HG03469 (cell line): ENCODE results near the gene B3GNT5.

ENCODE experiments used
- ATAC-seq: cut with Tn5 transposase; IDR thresholded peaks from one replicate; pipeline ENCODE4 v1.9.1; 2021; ENCODE audit warnings: mild to moderate bottlenecking, moderate library complexity, moderate number of reproducible peaks; ENCODE audit not compliant: unreplicated experiment

B3GNT5 gene

GRCh38 chr3:183288117-183288516 is 35.1 kb downstream of the B3GNT5 start:
- no peak for ATAC-seq

- no peak for ATAC-seq
Observed at GRCh38 chr3:183290216-183290615, 37.2 kb downstream of the B3GNT5 start.

- ATAC-seq = no peak
Observed at GRCh38 chr3:183291497-183292031, 38.5 kb downstream of the B3GNT5 start.

GRCh38 chr3:183293966-183294365 is 40.9 kb downstream of the B3GNT5 start:
- ATAC-seq = no peak

GRCh38 chr3:183295211-183295610 is 42.2 kb downstream of the B3GNT5 start:
- ATAC-seq = no peak

GRCh38 chr3:183296944-183297343 is 43.9 kb downstream of the B3GNT5 start:
- ATAC-seq = no peak

- ATAC-seq = no peak
Observed at GRCh38 chr3:183298701-183299153, 45.7 kb downstream of the B3GNT5 start.

- no peak for ATAC-seq
Observed at GRCh38 chr3:183299976-183300375, 46.9 kb downstream of the B3GNT5 start.

GRCh38 chr3:183300996-183301562 is 48.0 kb downstream of the B3GNT5 start:
- ATAC-seq = no peak

- no peak for ATAC-seq
Observed at GRCh38 chr3:183301937-183302580, 49.0 kb downstream of the B3GNT5 start.

GRCh38 chr3:183303690-183304089 is 50.6 kb downstream of the B3GNT5 start:
- no peak for ATAC-seq

- peak; percentile 76 for ATAC-seq
Observed at GRCh38 chr3:183306798-183307671, 54.0 kb downstream of the B3GNT5 start.

GRCh38 chr3:183307749-183308148 is 54.7 kb downstream of the B3GNT5 start:
- ATAC-seq = no peak

GRCh38 chr3:183308751-183309150 is 55.7 kb downstream of the B3GNT5 start:
- no peak for ATAC-seq

- ATAC-seq = no peak
Observed at GRCh38 chr3:183309276-183309675, 56.2 kb downstream of the B3GNT5 start.

GRCh38 chr3:183310936-183311335 is 57.9 kb downstream of the B3GNT5 start:
- no peak for ATAC-seq

- no peak for ATAC-seq
Observed at GRCh38 chr3:183312433-183312832, 59.4 kb downstream of the B3GNT5 start.

GRCh38 chr3:183313351-183313750 is 60.3 kb downstream of the B3GNT5 start:
- no peak for ATAC-seq

- no peak for ATAC-seq
Observed at GRCh38 chr3:183313764-183314163, 60.7 kb downstream of the B3GNT5 start.

GRCh38 chr3:183315739-183316138 is 62.7 kb downstream of the B3GNT5 start:
- ATAC-seq = no peak

GRCh38 chr3:183317271-183317670 is 64.2 kb downstream of the B3GNT5 start:
- no peak for ATAC-seq
